Measurements from ENCODE around the gene KAZN. TPM values are rescaled to one million over a fixed set of nuclear protein-coding genes. Genes with fewer than 3 reads are reported as not detected.

Gene KAZN
- total RNA-seq, 2 donors from 2014 or later, result 1.1 to 2.2 TPM

GRCh38 chr1:14855801-14856200 is 257.3 kb downstream of the KAZN start:
- Mint-ChIP-seq H3K9me3 (no peaks in the 10 kb centered on the region), H3K27ac (no peak overlapping the region), H3K36me3 (no peaks in the 10 kb centered on the region)
- no peak for DNase-seq (ENCODE audit: low spot score in 2 of 2)
- ATAC-seq, result no peak

- H3K36me3 Mint-ChIP-seq, result no peaks in the 10 kb centered on the region
- ATAC-seq (no peak), DNase-seq (ENCODE audit: low spot score in 2 of 2) (no peak)
- no peaks in the 10 kb centered on the region for H3K9me3 Mint-ChIP-seq
- H3K27ac Mint-ChIP-seq, result no peak overlapping the region
These were observed 259.1 kb downstream of the KAZN start for GRCh38 chr1:14857436-14858195.

- Mint-ChIP-seq H3K27ac (no peak overlapping the region), H3K9me3 (no peaks in the 10 kb centered on the region), H3K36me3 (no peaks in the 10 kb centered on the region)
- ATAC-seq (no peak), DNase-seq (ENCODE audit: low spot score in 2 of 2) (no peak)
These were observed 263.8 kb downstream of the KAZN start for GRCh38 chr1:14862114-14862771.

GRCh38 chr1:14865106-14865505 is 266.6 kb downstream of the KAZN start:
- Mint-ChIP-seq H3K36me3 (no peaks in the 10 kb centered on the region), H3K9me3 (no peaks in the 10 kb centered on the region), H3K27ac (no peak overlapping the region)
- no peak for ATAC-seq
- no peak for DNase-seq (ENCODE audit: low spot score in 2 of 2)

- ATAC-seq (no peak), DNase-seq (ENCODE audit: low spot score in 2 of 2) (no peak)
- Mint-ChIP-seq H3K36me3 (no peaks in the 10 kb centered on the region), H3K27ac (no peak overlapping the region), H3K9me3 (no peaks in the 10 kb centered on the region)
These were observed 268.6 kb downstream of the KAZN start for GRCh38 chr1:14866911-14867612.

- no peak overlapping the region for H3K27ac Mint-ChIP-seq
- H3K9me3 Mint-ChIP-seq, result no peaks in the 10 kb centered on the region
These were observed 270.7 kb downstream of the KAZN start for GRCh38 chr1:14869187-14869586.

GRCh38 chr1:14871218-14871970 is 272.9 kb downstream of the KAZN start:
- Mint-ChIP-seq H3K27ac (no peak overlapping the region), H3K9me3 (no peaks in the 10 kb centered on the region), H3K36me3 (no peaks in the 10 kb centered on the region)
- no peak for DNase-seq (ENCODE audit: low spot score in 2 of 2)
- no peak for ATAC-seq

More at GRCh38 chr1:14869187-14869586, 270.7 kb downstream of the KAZN start:
- no peaks in the 10 kb centered on the region for H3K36me3 Mint-ChIP-seq
- ATAC-seq (no peak), DNase-seq (ENCODE audit: low spot score in 2 of 2) (no peak)

- DNase-seq (ENCODE audit: low spot score in 2 of 2) (no peak), ATAC-seq (no peak)
- no peak overlapping the region for H3K27ac Mint-ChIP-seq
- no peaks in the 10 kb centered on the region for H3K9me3 Mint-ChIP-seq
- H3K36me3 Mint-ChIP-seq, result no peaks in the 10 kb centered on the region
These were observed 274.3 kb downstream of the KAZN start for GRCh38 chr1:14872762-14873161.

- DNase-seq (ENCODE audit: low spot score in 2 of 2), result no peak
- no peaks in the 10 kb centered on the region for H3K36me3 Mint-ChIP-seq
These were observed 275.2 kb downstream of the KAZN start for GRCh38 chr1:14873677-14874076.

GRCh38 chr1:14875524-14876509 is 277.3 kb downstream of the KAZN start:
- no peak for DNase-seq (ENCODE audit: low spot score in 2 of 2)
- H3K9me3 Mint-ChIP-seq, result no peaks in the 10 kb centered on the region
- peak overlapping the region in 1 of 2 donors; percentile 55 for H3K27ac Mint-ChIP-seq
- ATAC-seq, result no peak
- no peaks in the 10 kb centered on the region for H3K36me3 Mint-ChIP-seq

More at GRCh38 chr1:14873677-14874076, 275.2 kb downstream of the KAZN start:
- no peak overlapping the region for H3K27ac Mint-ChIP-seq
- no peak for ATAC-seq
- H3K9me3 Mint-ChIP-seq, result no peaks in the 10 kb centered on the region

- Mint-ChIP-seq H3K27ac (no peak overlapping the region), H3K36me3 (no peaks in the 10 kb centered on the region), H3K9me3 (no peaks in the 10 kb centered on the region)
- no peak for ATAC-seq
- no peak for DNase-seq (ENCODE audit: low spot score in 2 of 2)
These were observed 278.3 kb downstream of the KAZN start for GRCh38 chr1:14876747-14877146.

- no peaks in the 10 kb centered on the region for H3K9me3 Mint-ChIP-seq
- no peak for DNase-seq (ENCODE audit: low spot score in 2 of 2)
- H3K27ac Mint-ChIP-seq, result no peak overlapping the region
- H3K36me3 Mint-ChIP-seq, result no peaks in the 10 kb centered on the region
- no peak for ATAC-seq
These were observed 278.7 kb downstream of the KAZN start for GRCh38 chr1:14877224-14877623.

- DNase-seq (ENCODE audit: low spot score in 2 of 2) (no peak), ATAC-seq (no peak)
- no peaks in the 10 kb centered on the region for H3K36me3 Mint-ChIP-seq
- no peaks in the 10 kb centered on the region for H3K9me3 Mint-ChIP-seq
- no peak overlapping the region for H3K27ac Mint-ChIP-seq
These were observed 279.6 kb downstream of the KAZN start for GRCh38 chr1:14878124-14878523.

- H3K27ac Mint-ChIP-seq, result no peak overlapping the region
- DNase-seq (ENCODE audit: low spot score in 2 of 2) (no peak), ATAC-seq (no peak)
These were observed 280.5 kb downstream of the KAZN start for GRCh38 chr1:14878951-14879350.

GRCh38 chr1:14880456-14881316 is 282.2 kb downstream of the KAZN start:
- ATAC-seq (no peak), DNase-seq (ENCODE audit: low spot score in 2 of 2) (no peak)
- no peaks in the 10 kb centered on the region for H3K36me3 Mint-ChIP-seq
- H3K9me3 Mint-ChIP-seq, result no peaks in the 10 kb centered on the region
- no peak overlapping the region for H3K27ac Mint-ChIP-seq

More at GRCh38 chr1:14878951-14879350, 280.5 kb downstream of the KAZN start:
- Mint-ChIP-seq H3K36me3 (no peaks in the 10 kb centered on the region), H3K9me3 (no peaks in the 10 kb centered on the region)
